Glutamatergic neuron (in vitro differentiated cells): Measurements from ENCODE around the gene STARD13. TPM values are rescaled to one million over a fixed set of nuclear protein-coding genes. Genes with fewer than 3 reads are reported as not detected.

Source experiments
- DNase-seq: peaks from one replicate; pipeline ENCODE4 v3.0.0; 2022
- H3K27ac Mint-ChIP-seq: one replicate; pipeline ENCODE4 v1.8.0; 2020; ENCODE audit warnings: mild to moderate bottlenecking, mixed read lengths, inconsistent platforms; ENCODE audit not compliant: unreplicated experiment
- H3K27me3 Mint-ChIP-seq: one replicate; pipeline ENCODE4 v1.8.0; 2020; ENCODE audit warnings: mild to moderate bottlenecking, moderate library complexity, mixed read lengths, inconsistent platforms; ENCODE audit not compliant: unreplicated experiment
- H3K36me3 Mint-ChIP-seq: one replicate; pipeline ENCODE4 v1.8.0; 2020; ENCODE audit warnings: mild to moderate bottlenecking, mixed read lengths, inconsistent platforms; ENCODE audit not compliant: unreplicated experiment
- H3K4me1 Mint-ChIP-seq: one replicate; pipeline ENCODE4 v1.8.0; 2020; ENCODE audit warnings: mild to moderate bottlenecking, low read depth, mixed read lengths, inconsistent platforms; ENCODE audit not compliant: unreplicated experiment
- H3K4me3 Mint-ChIP-seq: one replicate; pipeline ENCODE4 v1.8.0; 2020; ENCODE audit warnings: mild to moderate bottlenecking, mixed read lengths, inconsistent platforms; ENCODE audit not compliant: unreplicated experiment
- H3K9me3 Mint-ChIP-seq: one replicate; pipeline ENCODE4 v1.8.0; 2020; ENCODE audit warnings: mild to moderate bottlenecking, moderate library complexity, mixed read lengths, inconsistent platforms; ENCODE audit not compliant: unreplicated experiment
- CTCF ChIP-seq: fragments of 200-600 bp; sonication (generic); IDR thresholded peaks from one replicate; pipeline ENCODE4 v1.5.0; 2021; ENCODE audit not compliant: partially characterized antibody, unreplicated experiment
- total RNA-seq: library from RNA; stranded (reverse); fragmentation: NEBNext Ultra II Directional; extraction: Animal tissue kit (Norgen Biotek cat#: 25700); gene quantifications from one replicate; pipeline ENCODE4 v1.2.1, GENCODE V29; 2021; ENCODE audit not compliant: unreplicated experiment

The STARD13 gene
- total RNA-seq, 1 donor from 2014 or later, result 36.4 TPM

GRCh38 chr13:33172400-33172799, 113.2 kb downstream of the STARD13 start:
- H3K4me1 Mint-ChIP-seq, result peaks cover 20% of the 10 kb centered on the region
- no peak for DNase-seq
- no peak overlapping the region for H3K27ac Mint-ChIP-seq
- peaks cover 3% of the 10 kb centered on the region for H3K9me3 Mint-ChIP-seq
- peaks cover 2% of the 10 kb centered on the region for H3K27me3 Mint-ChIP-seq
- TF ChIP-seq CTCF, result no peak
- H3K4me3 Mint-ChIP-seq, result no peak overlapping the region
- no peaks in the 10 kb centered on the region for H3K36me3 Mint-ChIP-seq

GRCh38 chr13:33169273-33169980, 116.1 kb downstream of the STARD13 start:
- peaks cover 3% of the 10 kb centered on the region for H3K9me3 Mint-ChIP-seq
- no peak overlapping the region for H3K4me3 Mint-ChIP-seq
- no peak overlapping the region for H3K27ac Mint-ChIP-seq
- H3K4me1 Mint-ChIP-seq, result peaks cover 5% of the 10 kb centered on the region
- no peaks in the 10 kb centered on the region for H3K27me3 Mint-ChIP-seq
- no peak for DNase-seq
- H3K36me3 Mint-ChIP-seq, result no peaks in the 10 kb centered on the region
- no peak for TF ChIP-seq CTCF

GRCh38 chr13:33168321-33168960, 117.1 kb downstream of the STARD13 start:
- H3K4me1 Mint-ChIP-seq, result peaks cover 2% of the 10 kb centered on the region
- DNase-seq, result no peak
- no peaks in the 10 kb centered on the region for H3K27me3 Mint-ChIP-seq
- no peak for TF ChIP-seq CTCF
- H3K27ac Mint-ChIP-seq, result no peak overlapping the region
- no peaks in the 10 kb centered on the region for H3K36me3 Mint-ChIP-seq
- H3K4me3 Mint-ChIP-seq, result no peak overlapping the region
- peaks cover 3% of the 10 kb centered on the region for H3K9me3 Mint-ChIP-seq

- H3K9me3 Mint-ChIP-seq, result peaks cover 3% of the 10 kb centered on the region
- peaks cover 5% of the 10 kb centered on the region for H3K36me3 Mint-ChIP-seq
- H3K4me1 Mint-ChIP-seq, result no peaks in the 10 kb centered on the region
- H3K27me3 Mint-ChIP-seq, result no peaks in the 10 kb centered on the region
- no peak overlapping the region for H3K4me3 Mint-ChIP-seq
- no peak overlapping the region for H3K27ac Mint-ChIP-seq
- no peak for DNase-seq
- no peak for TF ChIP-seq CTCF
Measured at GRCh38 chr13:33167491-33167890, 118.1 kb downstream of the STARD13 start.

- Mint-ChIP-seq H3K27ac (no peak overlapping the region), H3K36me3 (peaks cover 13% of the 10 kb centered on the region), H3K27me3 (no peaks in the 10 kb centered on the region), H3K9me3 (peaks cover 3% of the 10 kb centered on the region), H3K4me1 (no peaks in the 10 kb centered on the region), H3K4me3 (no peak overlapping the region)
- DNase-seq, result no peak
- no peak for TF ChIP-seq CTCF
Measured at GRCh38 chr13:33165787-33166186, 119.8 kb downstream of the STARD13 start.
